Body of pancreas (tissue), 4 donors: Measurements from ENCODE around the gene BRD4.

Experiments
- CTCF ChIP-seq, 7 experiments: fragments of 450-650 bp in 4 of 7; fragments of 200-600 bp in 3 of 7; sonication (generic) in 3 of 7; IDR thresholded peaks; one replicate each; pipeline ENCODE4 v1.5.1; 2016 to 2019; ENCODE audit warnings: antibody characterized with exemption in 7 of 7
- POLR2A ChIP-seq, 3 donors: fragments of 450-650 bp; IDR thresholded peaks; one replicate each; pipeline ENCODE4 v1.6.1; 2016; ENCODE audit warnings: antibody characterized with exemption in 3 of 3, mild to moderate bottlenecking in 2 of 3

DNA sequence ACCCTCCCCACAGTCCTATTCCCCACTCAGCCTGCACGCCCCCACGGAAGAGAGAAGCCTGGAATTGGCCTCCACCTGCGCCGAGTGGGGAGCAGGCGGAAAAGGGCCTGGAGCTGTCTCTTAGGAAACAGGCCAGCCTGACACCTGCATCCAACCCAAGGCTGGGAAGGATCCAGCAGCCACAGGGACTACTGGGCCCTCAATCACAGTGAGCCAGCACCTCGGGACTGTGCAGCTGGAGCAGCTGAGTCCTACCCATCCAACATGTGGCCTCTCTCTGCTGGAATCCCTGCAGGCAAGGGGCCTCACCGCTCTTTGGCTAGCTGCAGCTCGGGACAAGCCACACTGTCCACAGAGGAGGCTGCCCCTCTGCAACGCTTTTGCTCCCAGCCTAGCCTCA is 91.8 kb downstream of the BRD4 start:
- TF ChIP-seq CTCF (IDR thresholded peaks at IDR 0.05): no peak
- TF ChIP-seq POLR2A (IDR thresholded peaks at IDR 0.05): no peak
